A172 (cell line): ENCODE measurements around the gene SASS6. TPM values are rescaled to one million over a fixed set of nuclear protein-coding genes. Genes with fewer than 3 reads are reported as not detected.

Source experiments
- DNase-seq: peaks from one replicate; pipeline ENCODE4 v3.0.0-alpha.2; 2015; ENCODE audit warnings: low spot score
- total RNA-seq: library from RNA; depleted of rRNA; stranded (reverse); fragments of >200 nt; shearing (Covaris generic); gene quantifications from 2 replicates; pipeline ENCODE4 v1.2.3, GENCODE V29; 2014

Gene SASS6
- total RNA-seq, 1 experiment from 2014 or later, result 13.7 TPM

DNA sequence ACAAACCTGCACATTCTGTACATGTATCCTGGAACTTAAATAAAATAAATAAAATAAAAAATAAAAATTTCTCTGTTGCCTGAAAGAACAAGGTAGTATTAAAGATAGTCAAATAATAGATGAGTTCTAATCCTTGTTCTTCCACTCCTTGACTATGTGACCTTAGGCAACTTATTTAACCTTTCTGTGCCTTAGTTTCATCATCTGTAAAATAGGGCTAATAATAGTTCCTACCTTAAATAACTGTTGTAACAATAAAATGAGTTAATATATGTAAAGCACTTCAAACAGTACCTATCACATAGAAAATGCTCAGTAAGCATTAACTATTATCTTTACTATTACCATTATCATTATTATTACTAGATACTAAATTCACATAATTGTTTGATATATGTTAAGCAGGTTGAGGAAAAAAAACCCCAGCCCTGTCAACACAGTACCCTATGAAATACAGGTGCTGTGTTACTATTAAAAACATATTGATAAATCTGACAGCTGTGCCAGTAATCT lies 23.1 kb downstream of the SASS6 start:
- no peak for DNase-seq

- DNase-seq, result no peak
These were observed 25.0 kb downstream of the SASS6 start for GRCh38 chr1:100107696-100108095.

DNA sequence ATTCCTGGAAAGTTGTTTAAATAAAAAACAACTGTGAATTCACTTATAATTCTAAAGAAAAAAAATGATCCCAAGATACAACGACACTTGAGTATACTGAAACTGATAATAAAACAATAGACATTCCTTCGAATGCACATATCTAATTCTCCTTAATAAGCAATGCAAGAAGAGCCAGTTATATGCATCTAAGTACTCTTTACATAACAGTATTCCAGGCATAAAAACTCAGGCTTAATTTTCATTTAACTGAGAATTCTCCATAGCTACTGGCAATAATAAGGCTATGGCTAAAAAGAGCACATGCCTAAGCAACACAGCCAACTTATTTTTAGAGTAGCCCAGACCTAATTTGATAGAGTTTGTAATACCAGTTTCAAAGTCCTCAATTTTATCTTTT lies 31.2 kb downstream of the SASS6 start:
- DNase-seq, result no peak

- peak; percentile 3 for DNase-seq
These were observed 32.5 kb downstream of the SASS6 start for GRCh38 chr1:100100202-100100601.

- DNase-seq, result no peak
These were observed 42.3 kb downstream of the SASS6 start for GRCh38 chr1:100090471-100090870.

DNA sequence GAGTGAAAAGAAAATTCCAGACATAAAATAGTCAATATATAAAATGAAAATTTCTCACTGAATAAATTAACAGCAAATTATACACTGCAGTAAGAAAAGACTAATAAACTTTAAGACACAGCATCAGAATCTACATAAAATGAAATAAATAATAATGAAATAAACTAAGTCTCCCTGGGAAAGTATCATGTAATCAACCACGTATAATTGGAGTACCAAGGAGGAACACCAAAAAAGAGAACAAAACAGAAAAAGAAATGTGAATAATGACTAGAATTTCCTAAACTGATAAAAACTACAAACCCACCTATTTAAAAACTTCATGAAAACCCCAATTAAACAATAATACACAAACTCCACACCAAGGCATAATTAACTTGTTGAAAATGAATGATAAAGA lies 43.6 kb downstream of the SASS6 start:
- no peak for DNase-seq

DNA sequence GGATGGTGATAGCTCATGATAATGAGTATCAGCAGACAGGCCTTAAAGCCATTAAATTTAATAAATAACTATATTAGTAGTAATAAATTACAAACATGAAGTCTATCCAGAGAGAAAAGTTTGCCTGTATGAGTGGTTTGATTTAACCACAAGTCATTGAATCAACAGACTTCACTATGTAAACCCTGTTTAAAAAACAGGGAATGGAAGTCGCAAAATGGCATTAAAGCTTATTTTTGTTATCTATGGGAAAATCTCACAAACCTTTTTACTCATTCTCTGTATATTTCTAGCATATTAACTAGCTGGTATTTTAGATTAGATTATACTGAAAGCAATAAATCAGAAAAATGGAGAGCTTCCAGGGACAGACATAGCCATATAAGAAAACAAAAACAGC lies 45.3 kb downstream of the SASS6 start:
- no peak for DNase-seq

GRCh38 chr1:100080331-100080730 lies 52.4 kb downstream of the SASS6 start:
- no peak for DNase-seq

- DNase-seq, result no peak
These were observed 55.2 kb downstream of the SASS6 start for GRCh38 chr1:100077531-100077930.

DNA sequence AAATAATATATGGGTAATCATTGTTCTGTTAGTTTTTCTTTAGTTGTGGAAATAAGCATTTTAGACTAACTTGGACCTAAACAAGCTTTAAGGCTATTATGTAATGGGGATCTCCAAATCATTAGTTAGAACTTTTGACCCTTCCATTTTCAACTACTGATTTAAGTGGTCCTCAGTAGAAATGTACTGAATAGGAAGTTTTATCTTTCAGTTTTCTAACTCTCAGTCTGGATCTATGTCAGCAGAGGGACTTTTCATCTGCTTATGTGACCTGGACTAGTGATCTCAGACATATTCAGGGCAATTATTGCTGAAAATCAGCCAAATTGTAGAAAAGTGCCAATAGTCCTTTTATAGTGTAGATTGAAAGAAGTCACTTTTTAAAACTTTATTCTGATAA lies 56.0 kb downstream of the SASS6 start:
- no peak for DNase-seq

DNA sequence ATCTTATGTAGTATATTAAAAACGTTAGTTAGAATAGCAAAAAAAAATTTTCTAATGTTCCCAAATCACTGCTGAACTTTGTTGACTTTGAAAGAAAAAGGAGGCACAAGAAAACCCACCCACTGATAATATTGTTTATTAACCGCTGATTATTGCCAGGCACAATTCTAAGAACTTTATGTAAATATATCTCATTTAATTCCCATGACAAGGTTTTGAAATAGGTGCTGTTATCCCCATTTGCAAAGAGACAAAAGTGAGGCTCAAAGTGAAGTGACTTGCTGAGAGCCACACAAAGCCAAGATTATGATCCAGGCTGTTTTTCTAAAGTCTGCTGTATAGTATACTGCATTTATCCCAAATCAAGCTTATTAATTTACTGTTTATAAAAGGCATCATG lies 56.4 kb downstream of the SASS6 start:
- DNase-seq, result no peak

DNA sequence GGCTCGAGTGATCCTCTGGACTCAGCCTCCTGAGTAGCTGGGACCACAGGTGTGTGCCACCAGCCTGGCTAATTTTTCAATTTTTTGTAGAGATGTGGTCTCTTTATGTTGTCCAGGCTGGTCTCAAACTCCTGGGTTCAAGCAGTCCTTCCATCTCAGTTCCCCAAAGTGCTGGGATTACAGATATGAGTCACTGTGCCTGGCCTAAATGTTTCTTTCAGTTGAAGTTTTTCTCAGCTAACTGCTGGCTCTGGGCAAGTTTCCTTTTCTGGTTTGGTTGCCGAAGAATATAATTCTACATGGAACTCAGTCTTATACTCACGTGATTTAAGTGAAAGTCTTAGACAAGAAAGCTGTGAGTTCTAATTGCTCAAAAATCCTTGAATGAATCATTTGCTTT lies 57.0 kb downstream of the SASS6 start:
- DNase-seq, result no peak

DNA sequence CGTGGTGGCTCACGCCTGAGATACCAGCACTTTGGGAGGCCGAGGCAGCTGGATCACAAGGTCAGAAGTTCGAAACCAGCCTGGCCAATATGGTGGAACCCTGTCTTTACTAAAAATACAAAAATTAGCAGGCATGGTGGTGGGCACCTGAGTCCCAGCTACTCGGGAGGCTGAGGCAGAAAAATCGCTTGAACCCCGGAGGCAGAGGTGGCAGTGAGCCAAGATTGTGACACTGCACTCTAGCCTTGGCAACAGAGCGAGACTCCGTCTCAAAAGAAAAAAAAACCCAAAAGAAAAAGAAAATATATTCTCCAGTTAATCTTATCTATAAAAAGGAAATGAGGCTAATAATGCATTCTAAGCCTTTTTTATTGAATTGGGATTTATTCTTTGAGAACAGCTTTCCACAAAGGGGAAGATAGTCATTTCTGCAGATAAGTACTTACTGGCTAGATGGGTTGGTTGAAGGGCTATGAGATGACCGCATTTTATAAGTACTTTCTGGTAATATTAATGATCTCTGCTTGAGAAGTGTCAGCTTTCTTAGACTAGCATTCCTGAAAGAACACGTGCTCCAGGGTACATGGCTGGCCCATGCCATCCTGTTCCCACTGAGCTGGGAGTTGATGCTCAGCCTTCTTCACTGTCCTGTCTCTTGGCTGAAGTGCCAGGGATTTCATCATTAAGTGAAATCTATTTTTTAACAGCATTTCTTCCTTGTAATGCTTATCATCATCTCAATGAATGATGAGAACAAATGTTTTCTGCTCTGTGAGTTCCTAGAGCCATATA lies 57.9 kb downstream of the SASS6 start:
- DNase-seq, result no peak

GRCh38 chr1:100073531-100073930 lies 59.2 kb downstream of the SASS6 start:
- DNase-seq, result no peak

DNA sequence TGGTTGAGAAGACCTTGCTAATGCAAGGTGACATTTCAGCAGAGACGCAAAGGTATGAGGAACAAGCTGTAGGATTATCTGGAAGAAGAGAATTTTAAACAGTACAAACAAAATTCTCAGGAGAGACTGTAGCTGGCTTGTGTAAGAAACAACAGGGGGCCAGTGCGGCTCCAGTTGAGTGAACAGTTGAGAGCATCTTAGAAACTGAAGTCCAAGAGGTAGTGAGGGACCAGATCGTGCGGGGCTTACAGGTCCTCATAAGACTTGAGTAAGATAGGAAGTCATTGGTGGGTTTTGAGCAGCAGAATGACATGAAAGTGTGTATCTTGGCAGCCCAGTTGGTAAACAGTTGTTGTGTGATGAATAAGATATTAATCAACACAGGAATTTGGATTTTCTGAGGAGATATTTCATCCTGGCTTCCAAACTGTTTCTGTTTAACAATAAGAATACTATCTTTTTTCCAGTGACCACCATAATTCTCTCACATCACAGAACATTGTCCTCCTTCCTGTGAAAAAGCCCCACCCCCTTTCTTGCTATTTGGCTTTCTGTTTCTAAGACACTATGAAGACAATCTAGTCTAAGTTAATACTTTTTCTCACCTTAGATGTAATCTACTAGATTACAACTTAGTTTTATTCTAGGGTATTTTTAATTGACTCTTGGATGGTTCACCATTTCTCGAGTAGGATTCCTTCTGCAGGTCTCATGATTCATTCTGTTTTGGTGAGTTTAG lies 62.4 kb downstream of the SASS6 start:
- DNase-seq, result no peak

DNA sequence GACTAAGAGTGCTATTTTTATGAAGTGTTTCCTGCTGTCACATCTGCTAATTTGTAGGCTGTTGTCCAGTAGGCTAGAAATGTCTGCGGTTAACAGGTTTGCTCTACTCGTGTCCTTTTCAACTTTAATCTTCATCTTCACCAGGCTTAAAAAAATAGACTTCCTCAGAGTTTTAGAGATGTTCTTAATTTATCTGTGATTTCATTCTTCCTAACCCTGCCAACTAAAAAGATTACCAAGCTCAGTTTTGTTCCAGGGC lies 66.8 kb downstream of the SASS6 start:
- DNase-seq, result no peak

DNA sequence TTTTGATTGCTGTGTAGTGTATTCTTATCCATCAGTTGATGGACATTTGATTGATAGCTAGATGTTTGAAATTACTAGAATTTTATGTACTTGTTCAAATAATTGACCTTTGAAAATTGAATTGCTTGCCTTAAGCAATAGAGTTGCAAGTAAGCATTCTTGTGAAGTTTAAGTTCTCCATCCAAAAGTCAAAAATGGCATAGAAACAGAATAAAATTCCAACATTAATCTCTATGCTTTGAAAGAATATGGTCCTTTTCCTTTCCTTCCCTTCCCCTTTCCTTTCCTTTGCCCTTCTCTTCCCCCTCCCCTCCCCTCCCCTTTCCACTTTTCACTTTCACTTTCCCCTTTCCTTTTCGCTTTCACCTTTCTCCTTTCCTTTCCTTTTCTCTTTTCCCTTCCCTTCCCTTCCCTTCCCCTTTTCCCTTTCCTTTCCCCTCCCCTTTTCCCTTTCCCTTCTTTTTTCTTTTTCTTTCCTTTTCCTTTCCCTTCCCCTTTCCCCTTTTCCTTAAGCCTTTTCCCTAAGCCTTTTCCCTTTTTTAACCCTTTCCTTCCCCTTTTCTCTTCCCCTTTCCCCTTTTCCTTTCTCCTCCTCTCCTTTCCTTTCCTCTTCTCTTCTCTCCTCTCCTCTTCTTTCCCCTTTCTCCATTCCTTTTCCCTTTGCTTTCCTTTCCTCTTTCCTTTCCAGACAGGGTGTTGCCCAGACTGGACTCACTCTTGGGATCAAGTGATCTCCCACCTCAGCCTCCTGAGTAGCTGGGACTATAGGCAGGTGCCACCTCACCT lies 67.4 kb downstream of the SASS6 start:
- DNase-seq, result no peak

GRCh38 chr1:100061681-100062080 lies 71.0 kb downstream of the SASS6 start:
- DNase-seq, result no peak

DNA sequence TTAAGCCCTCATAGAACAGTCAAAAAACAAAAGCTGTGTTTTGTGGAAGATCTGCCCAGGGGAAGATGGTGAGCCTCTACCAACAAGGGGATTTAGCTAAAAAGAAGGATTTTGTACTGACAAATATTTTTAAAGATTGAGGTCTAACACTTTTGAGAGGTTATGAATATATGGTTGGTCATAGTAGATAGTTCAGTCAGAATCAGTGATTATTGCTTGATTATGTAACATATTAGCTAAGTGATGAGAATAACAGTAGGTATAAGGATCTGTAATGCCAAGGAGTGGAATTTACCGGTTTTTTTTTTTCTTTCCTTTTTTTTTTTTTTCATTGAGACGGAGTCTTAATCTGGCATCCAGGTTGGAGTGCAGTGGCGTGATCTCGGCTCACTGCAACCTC lies 79.0 kb downstream of the SASS6 start:
- DNase-seq, result no peak

DNA sequence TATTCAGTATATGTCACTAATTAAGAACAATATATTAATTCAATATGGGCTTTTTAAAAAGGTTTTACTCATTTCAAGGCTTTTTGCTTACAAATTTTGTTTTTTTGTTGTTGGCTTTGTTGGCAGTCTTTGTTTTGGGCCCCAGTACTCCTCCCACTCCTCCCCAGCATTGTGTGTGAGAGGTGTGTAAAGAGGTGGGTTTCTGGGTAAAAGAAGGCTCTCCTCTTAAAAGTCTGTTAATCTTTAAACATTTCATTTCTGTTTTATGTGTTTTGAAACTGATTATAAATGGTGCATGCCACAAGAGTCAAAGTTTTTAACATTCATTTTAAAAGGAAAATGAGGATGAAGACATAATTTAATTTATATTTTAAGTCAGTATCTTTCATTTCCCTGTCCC lies 79.6 kb downstream of the SASS6 start:
- DNase-seq, result no peak

DNA sequence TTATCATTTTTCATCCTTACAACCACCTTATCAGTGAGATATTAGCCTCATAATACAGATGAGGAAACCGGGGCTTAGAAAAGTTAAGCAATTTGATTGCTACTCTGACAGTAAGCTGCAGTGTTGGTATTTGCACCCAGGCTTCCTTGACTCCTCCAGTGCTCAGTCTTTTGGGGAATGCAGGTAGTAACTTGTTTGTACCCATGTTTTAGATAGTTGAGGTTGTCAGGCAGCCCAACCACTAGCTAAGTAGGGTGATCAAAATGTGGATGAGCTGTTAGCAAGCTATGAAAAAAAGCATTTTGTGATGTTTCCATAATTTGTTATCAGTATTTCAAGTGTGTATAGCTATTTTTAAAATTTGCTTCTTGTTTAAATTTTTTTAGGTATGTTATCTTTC lies 80.8 kb downstream of the SASS6 start:
- no peak for DNase-seq

DNA sequence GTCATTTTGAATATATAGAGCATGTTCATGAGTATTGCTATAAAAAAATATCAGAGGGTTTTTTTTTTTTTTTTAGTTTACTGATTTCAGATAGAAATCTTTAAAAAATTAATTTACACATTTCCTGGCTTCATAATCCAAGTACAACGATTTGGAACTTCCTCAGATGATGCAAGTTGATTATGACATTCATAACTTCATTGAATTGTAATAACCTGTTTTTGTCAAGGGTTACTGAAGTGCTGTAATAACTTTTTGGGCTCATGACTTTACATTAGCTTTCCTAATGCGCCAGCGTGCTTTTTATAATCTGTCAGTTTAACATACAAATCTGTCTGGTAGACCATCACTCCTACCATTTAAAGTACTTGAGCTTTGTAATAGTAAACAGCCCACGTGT lies 81.3 kb downstream of the SASS6 start:
- DNase-seq, result no peak

DNA sequence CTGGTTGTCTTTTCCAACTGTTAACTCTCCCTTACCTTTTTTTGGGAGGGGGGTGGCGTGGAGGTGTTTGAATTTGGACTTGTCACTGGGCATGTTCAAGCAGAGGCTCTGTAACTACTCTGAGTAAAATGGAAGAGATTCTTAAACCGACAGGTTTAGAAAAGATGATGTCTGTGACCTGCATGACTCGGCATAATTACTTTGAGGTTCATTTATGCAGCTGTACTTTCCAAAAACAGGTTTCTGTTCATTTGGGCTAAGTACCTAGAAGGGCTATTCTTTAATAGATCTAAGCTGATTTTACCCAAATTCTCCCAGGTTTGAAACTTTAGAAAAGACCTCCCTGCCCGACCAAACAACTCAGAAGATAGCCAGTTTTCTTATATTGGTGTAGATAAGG lies 82.6 kb downstream of the SASS6 start:
- no peak for DNase-seq
